GM12801 (cell line): ENCODE data around the gene ADARB1.

Experiments
- TF ChIP-seq, protein P1 (sequence below): IDR thresholded peaks from one replicate; pipeline ENCODE4 v1.5.1; 2011; ENCODE audit warnings: control low read depth; ENCODE audit not compliant: insufficient read length; ENCODE audit errors: extremely low read depth

The ADARB1 gene

DNA sequence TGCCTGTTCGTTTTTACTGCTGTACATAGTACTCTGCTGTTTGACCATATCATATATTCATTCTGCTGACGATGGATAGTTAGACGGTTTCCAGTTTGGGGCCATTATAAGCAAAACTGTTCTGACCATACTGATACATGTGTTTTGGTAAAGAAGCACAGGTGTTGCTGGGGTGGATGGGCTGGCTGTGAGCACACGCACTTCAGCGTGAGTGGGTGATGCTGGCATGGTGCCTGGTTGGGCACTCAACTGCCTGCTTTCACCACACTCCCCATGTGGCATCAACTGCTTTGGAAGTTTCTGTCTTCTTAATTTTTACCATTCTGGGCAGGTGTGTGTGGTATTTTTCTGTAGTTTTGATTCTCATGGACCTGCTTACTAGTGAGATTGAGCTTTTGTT lies 37.3 kb downstream of the ADARB1 start:
- TF ChIP-seq, protein P1, sequence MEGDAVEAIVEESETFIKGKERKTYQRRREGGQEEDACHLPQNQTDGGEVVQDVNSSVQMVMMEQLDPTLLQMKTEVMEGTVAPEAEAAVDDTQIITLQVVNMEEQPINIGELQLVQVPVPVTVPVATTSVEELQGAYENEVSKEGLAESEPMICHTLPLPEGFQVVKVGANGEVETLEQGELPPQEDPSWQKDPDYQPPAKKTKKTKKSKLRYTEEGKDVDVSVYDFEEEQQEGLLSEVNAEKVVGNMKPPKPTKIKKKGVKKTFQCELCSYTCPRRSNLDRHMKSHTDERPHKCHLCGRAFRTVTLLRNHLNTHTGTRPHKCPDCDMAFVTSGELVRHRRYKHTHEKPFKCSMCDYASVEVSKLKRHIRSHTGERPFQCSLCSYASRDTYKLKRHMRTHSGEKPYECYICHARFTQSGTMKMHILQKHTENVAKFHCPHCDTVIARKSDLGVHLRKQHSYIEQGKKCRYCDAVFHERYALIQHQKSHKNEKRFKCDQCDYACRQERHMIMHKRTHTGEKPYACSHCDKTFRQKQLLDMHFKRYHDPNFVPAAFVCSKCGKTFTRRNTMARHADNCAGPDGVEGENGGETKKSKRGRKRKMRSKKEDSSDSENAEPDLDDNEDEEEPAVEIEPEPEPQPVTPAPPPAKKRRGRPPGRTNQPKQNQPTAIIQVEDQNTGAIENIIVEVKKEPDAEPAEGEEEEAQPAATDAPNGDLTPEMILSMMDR, result no peak

DNA sequence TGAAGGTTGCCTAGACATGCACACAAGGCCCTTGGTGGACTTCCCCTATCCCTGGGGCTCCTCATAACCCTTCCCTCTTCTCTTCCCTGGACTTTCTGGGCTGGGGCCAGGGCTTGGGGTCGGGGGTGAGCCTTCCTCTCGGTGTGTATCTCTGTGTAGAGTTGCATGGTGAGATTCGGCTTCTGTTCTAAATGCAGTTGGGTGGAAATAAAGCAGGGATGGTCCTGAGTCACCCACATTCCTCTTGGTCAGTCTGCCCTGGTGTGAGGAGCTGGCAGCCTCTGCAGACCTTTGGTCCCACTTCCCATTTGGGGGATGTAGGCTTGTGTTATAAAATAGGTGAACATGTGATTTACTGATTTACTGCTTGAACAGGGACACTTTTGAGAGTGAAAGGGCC lies 38.0 kb downstream of the ADARB1 start:
- TF ChIP-seq, protein P1, result no peak

DNA sequence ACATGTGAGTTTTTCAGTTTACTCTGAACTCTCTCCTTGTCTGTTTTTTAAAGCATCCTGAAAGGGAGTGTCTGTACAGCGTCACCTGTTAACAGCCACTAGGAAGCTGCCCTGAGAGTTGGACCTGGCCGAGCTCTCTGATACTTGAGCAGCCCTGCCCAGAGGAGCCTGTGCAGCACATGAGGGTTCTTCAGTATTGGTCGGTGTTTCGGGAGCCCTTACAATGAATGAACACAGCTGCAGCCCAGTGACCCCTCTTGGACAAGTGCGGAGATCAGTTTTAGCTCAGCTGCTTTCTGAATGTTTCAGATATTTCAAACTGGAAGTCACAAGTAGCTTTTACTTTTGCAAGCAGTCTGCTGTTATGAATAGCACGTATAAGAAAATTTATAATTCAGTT lies 39.2 kb downstream of the ADARB1 start:
- TF ChIP-seq, protein P1, result no peak

DNA sequence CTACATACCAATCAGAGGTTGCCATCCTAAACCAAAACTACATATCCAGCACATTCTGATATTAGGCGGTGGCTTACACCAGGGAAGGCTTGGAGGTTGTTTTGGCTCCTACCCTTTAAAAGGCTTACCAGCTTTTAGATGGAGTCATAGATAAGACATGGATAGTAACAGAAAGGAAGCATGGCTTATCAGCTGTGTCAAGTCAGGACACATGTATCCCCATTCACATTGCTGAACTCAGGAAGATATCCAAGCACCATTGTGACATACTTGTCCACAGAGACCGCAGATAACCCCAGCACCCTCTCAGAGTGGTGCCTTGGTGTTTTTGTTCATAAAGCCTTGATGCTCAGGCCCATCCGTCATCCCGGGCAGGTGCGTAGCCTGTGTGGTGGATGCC lies 39.7 kb downstream of the ADARB1 start:
- TF ChIP-seq, protein P1, result no peak

DNA sequence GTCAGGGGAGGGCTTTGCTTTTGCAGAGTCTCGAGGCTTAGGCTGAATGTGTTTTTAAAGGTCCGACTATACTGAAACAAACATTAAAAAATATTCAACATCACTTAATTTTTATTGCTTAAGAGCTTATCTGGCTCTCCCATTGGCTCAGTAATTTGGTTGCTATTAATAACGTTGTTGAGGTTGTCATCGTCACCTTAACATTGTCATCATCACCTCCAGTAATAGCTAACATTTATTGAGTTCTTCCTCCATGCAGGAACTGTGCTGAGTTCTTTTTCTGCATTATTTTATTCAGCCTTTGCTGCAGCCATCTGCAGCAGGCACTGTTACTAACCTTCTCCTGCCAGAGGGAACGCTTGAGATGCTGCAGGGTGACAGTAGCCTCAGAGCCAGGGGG lies 40.1 kb downstream of the ADARB1 start:
- TF ChIP-seq, protein P1, result no peak

DNA sequence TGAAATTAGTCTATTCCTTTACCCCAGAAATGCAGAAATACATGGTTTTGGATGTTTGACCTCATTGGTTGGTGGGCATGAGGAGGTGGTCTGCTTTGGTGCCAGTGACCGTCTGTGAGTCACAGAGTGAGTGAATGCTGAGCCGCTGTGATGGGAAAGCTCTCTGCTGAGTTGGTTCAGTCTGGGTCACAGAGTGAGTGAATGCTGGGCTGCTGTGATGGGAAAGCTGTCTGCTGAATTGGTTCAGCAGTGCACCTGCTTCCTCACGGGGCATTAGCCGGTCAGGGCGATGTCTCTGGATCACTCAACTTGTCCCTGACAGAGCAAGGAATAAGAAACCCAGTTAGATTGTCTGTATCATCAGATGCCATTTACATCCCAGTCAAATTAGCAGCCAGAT lies 40.8 kb downstream of the ADARB1 start:
- TF ChIP-seq, protein P1, result no peak

- TF ChIP-seq, protein P1, result no peak
Measured at GRCh38 chr21:45116066-45116465, 41.7 kb downstream of the ADARB1 start.

GRCh38 chr21:45117314-45117713 lies 42.9 kb downstream of the ADARB1 start:
- TF ChIP-seq, protein P1, result no peak
